Stimulated activated CD8-positive, alpha-beta memory T cell treated with anti-CD3 and anti-CD28 coated beads, Interleukin-4, amount 100 ng/mL, for 48 hours (primary cell): Measurements from ENCODE around the gene C2CD5.
"Not testable (repeated sequence)": the region's sequence is repeated elsewhere in the genome, so short reads cannot be mapped to it uniquely, and the experiment has no call there.

Source experiments
- DNase-seq: peaks from one replicate; pipeline ENCODE4 v3.0.0-alpha.2; 2020

Gene C2CD5

DNA sequence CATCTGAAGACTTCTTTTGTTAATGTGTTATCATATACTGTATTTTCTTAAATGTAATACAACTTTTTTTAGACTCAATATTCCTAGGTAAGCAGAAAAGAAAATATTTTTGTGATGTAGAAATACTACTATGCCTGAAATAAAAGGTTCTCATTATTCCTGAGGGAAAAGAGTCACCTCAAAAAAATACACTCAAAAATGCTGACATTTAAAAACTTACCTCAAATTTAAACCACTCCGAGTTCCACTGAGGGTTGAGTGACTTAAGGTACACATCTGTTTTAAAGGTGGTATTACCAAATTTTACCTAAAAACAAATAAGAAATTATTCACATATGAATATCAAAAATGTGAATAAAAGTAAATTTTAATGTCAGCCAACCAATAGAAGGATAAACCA lies 9.3 kb downstream of the C2CD5 start:
- no peak for DNase-seq

GRCh38 chr12:22533155-22533554 lies 11.2 kb downstream of the C2CD5 start:
- DNase-seq: no peak

GRCh38 chr12:22532317-22532716 lies 12.0 kb downstream of the C2CD5 start:
- no peak for DNase-seq

DNA sequence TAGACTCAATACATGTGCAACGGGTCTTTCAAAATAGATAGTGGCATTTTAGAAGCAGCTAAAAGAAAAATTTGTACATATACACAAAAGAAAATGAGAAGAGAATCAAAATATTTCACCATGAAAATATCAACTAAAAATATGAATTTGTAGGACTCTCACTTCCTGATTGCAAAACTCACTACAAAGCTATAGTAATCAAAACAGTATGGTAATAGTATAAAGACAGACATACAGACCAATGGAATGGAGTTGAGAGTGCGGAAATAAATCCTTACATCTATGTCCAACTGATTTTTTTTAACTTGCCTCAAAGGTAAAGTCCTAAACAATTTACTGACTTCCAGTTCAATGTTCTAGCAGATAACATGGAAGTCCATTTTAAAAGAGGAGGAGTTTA lies 13.1 kb downstream of the C2CD5 start:
- no peak for DNase-seq

DNA sequence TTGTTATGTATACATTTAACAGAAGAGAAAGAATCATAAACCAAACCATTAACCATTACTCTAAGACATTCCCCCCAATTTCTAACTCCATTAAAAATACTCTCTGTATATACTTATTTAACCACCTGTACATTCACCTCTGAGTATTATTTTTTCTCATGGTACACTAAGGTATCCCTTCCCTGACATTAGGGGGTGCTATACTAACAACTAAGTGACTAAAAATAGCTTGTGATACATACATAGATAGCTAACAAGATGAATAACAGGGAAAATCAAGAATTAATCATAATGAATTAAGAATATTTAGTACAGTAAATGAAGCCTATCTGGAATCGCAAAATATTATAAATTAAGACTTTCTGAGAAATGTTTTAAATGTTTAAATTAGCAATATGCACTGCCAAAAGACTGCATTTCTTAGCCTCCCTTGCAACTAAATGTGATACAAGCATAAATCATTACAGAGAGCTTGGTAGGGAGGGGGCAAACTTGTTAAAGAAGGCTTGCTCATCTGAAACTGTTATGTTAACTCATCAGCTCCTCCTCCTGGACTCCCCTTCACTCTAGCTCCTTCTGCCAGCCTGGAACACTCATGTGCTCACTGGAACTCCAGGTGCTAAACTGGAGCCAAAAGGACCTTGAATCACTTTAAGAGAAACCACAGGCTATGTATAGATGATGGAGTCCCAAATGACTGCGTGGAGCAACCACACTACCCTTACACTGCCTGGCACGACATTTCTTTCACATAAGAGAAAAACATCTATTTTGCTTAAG lies 14.9 kb downstream of the C2CD5 start:
- DNase-seq: no peak

DNA sequence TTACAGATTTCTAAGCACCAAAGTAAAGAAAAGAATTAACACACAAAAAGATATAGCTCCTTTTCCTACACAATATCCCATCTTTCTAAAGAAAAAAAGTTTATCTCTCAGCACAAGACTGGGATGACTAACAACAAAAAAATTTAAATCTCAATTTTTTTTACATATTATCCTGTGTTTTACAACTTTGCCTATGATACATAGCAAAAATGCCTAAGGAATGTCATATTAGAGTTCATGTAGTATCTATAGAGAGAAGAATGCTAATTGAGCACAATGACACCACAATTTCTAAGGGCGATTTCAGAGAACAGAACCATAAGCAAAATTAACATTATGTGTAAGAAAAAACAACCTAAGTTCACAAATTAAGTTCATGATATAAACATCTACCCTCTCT lies 16.3 kb downstream of the C2CD5 start:
- no peak for DNase-seq

DNA sequence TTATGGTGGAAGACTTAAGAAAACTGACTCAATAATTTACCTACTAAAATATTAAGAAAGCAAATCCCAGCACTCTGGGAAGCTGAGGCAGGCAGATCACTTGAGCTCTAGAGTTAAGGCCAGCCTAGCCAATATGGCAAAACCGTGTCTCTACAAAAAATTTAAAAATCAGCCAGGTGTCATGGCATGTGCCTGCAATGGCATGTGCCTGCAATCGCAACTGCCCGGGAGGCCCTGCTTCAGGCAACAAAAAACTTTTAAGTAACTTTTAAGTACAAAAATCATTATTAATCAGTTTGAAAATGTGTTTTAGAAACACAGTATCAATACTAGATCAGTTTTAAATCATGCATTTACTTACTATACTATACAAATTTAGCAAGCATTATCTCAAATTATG lies 17.5 kb downstream of the C2CD5 start:
- DNase-seq: no peak

- DNase-seq: no peak
Observed at GRCh38 chr12:22525426-22525825, 18.9 kb downstream of the C2CD5 start.

DNA sequence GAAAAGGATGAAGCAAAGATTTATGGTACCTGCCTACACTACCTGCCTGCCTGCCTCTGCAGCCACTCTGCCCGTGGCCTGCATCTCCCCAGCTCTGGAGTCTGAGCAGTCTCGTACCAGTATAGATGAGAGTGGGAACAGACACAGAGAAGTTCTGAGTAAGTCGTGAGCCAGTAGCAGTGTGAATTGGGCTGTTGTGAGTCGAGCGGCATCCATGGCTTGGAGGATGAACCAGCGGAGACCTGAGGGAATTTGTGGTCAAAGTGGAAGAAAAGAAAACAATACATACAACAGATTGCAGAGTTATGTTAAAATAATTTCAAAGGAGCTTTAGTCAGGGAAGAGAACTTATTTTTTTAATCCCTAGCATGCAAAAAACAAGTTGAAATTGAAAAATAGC lies 25.3 kb downstream of the C2CD5 start:
- DNase-seq: no peak

- DNase-seq: no peak
Observed at GRCh38 chr12:22518060-22518719, 26.2 kb downstream of the C2CD5 start.

DNA sequence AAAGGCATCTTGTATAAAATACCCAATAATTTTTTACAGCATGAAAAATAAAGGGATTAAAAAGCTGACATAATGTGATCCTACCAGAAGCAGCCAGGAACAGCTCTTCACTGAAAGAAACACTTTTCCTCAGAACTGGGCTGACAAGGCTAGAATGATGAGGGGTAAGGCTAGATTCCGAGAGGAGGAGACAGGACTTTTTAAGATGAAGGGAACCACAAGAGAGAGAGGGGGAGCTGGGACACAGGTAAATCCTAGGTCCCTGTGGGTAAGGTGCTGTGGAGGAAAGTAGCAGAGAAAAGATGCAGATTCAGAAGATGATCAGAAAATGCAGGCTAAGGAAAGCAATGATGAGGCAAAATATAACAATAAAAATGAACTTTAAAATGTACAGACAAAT lies 29.5 kb downstream of the C2CD5 start:
- DNase-seq: no peak

GRCh38 chr12:22505826-22506225 lies 38.5 kb downstream of the C2CD5 start:
- no peak for DNase-seq

DNA sequence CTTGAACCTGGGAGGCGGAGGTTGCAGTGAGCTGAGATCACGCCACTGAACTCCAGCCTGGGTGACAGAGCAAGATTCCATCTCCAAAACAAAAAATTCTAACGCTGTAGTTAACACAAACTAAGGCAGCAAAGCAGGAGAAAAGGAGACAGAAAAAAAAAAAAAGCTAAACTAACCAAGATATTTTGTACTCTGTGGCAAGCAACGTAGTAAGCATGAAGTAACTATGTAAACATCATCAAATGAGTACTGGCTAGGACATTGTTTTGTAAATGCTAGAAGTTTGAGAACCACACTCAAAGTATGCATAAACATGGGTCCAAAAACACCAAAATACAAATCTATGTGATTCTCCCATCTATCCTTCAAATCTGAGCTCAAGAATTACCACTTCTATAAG lies 44.2 kb downstream of the C2CD5 start:
- no peak for DNase-seq

GRCh38 chr12:22499445-22499844 lies 44.9 kb downstream of the C2CD5 start:
- DNase-seq: no peak

GRCh38 chr12:22494319-22494718 lies 50.0 kb downstream of the C2CD5 start:
- DNase-seq: no peak

- no peak for DNase-seq
Observed at GRCh38 chr12:22491034-22491433, 53.3 kb downstream of the C2CD5 start.

DNA sequence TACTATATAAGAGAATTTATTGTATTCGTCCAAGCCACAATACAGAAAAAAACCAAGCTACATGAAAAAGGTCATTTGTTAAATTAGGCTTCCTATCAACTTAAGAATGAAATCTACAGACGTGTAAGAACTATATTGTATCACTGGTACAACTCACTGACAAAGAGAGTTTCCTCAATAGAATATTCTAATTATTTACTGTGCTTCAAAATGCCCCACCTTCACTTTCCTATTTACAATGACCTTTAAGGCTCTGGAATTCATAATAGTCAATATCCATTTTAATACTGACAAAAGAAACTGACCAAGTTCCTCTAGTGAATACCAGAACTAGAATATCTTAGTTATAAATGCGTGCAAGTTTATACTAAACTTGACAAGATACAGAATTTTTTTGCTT lies 55.9 kb downstream of the C2CD5 start:
- no peak for DNase-seq

GRCh38 chr12:22487683-22488082 lies 56.7 kb downstream of the C2CD5 start:
- not testable (repeated sequence) for DNase-seq

DNA sequence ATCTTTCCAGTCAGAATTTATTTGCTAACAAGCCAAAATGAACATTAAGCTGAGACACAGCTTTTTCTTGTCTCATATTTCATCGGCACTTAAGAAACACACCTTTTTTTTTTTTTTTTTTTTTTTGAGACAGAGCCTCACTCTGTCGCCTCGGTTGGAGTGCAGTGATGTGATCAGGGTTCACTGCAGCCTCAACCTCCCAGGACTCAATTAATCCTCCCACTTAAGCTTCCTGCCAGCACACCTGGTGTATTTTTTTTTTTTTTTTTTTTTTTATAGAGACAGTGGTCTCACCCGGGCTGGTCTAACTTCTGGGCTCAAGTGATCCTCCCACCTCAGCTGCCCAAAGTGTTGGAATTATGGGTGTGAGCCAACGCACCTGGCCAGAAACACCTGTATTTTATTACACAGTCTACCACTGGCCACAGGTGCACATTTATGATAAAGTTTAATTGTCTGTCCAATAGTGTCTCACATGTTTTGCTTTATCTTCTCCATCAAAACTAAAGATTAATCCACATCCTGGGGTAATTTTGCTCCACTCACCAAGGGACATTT lies 62.7 kb downstream of the C2CD5 start:
- DNase-seq: no peak

GRCh38 chr12:22480814-22481213 lies 63.5 kb downstream of the C2CD5 start:
- not testable (repeated sequence) for DNase-seq

GRCh38 chr12:22480016-22480415 lies 64.3 kb downstream of the C2CD5 start:
- DNase-seq: no peak

DNA sequence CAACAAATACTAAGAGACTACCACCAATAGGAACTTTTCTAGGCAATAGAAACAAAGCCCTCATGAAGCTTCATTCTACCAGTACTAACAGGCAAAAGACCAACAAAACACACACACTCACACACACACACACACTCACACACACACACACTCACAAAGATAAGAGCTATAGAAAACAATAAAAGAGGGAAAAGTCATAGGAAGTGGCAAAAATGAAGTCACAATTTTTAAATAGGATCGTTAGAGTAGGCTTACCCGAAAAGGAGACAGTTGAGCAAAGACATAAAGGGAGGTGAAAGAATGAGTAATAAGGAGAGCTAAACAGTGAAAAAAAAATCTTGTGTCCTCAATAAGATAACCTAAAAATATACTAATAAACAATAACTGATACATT lies 66.5 kb downstream of the C2CD5 start:
- no peak for DNase-seq

DNA sequence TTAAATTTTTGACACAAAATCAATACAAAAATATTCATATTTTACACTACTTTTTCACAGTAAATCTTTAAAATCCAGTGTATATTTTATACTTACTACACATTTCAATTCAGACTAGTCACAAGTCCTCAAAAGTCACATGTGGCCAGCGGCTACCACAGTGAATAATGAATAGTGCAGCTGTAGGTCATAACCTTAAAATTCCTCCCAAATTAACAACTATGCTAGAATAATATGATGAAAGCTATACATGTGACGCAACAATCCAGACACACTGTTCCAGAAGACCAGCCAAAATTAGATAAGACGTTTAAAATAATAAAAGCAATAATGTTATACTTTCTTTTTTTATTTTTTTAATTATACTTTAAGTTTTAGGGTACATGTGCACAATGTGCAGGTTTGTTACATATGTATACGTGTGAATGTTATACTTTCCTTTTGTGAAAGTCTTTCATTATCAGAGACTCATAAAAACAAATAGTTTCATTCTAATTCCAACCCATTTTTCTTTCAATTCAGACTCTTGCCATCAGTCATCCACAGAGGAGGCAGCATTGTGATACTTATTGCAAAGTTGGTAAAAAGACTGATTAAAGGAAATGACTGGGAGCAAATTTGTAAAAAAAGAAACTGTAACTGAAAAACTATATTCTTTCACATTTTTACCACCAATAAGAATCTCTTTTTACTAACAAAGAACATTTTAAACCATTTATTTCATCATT lies 67.0 kb downstream of the C2CD5 start:
- DNase-seq: no peak

- DNase-seq: no peak
Observed at GRCh38 chr12:22476133-22476532, 68.2 kb downstream of the C2CD5 start.
